Central memory CD4-positive, alpha-beta T cell (primary cell): ENCODE data around the gene RILP.

Source experiments
- DNase-seq: peaks from one replicate; pipeline ENCODE4 v3.0.0; 2022

The RILP gene

GRCh38 chr17:1628856-1629503 lies 20.7 kb downstream of the RILP start:
- DNase-seq = peak; percentile 80

- peak; percentile 69 for DNase-seq
Observed at GRCh38 chr17:1627982-1628855, 21.4 kb downstream of the RILP start, which contains the start of gene SLC43A2. Gene SLC43A2 (minus strand): TSS chr17:1628834. CDS start chr17:1627874, 960 bp downstream.

GRCh38 chr17:1627182-1627981 lies 22.3 kb downstream of the RILP start:
- no peak for DNase-seq

GRCh38 chr17:1626333-1626732 lies 23.3 kb downstream of the RILP start:
- no peak for DNase-seq

GRCh38 chr17:1625581-1625980 lies 24.1 kb downstream of the RILP start:
- DNase-seq = no peak

- no peak for DNase-seq
Observed at GRCh38 chr17:1625053-1625452, 24.6 kb downstream of the RILP start.

GRCh38 chr17:1624650-1625049 lies 25.0 kb downstream of the RILP start:
- DNase-seq = no peak

- DNase-seq = no peak
Observed at GRCh38 chr17:1623057-1623630, 26.5 kb downstream of the RILP start.

GRCh38 chr17:1621273-1621954 lies 28.3 kb downstream of the RILP start:
- DNase-seq = no peak

GRCh38 chr17:1620486-1620885 lies 29.2 kb downstream of the RILP start:
- no peak for DNase-seq

- no peak for DNase-seq
Observed at GRCh38 chr17:1617620-1618174, 32.0 kb downstream of the RILP start.

- no peak for DNase-seq
Observed at GRCh38 chr17:1616101-1616500, 33.6 kb downstream of the RILP start.

- DNase-seq = no peak
Observed at GRCh38 chr17:1612400-1612799, 37.3 kb downstream of the RILP start.

- DNase-seq = no peak
Observed at GRCh38 chr17:1611715-1612114, 38.0 kb downstream of the RILP start.

- no peak for DNase-seq
Observed at GRCh38 chr17:1608676-1609075, 41.0 kb downstream of the RILP start.

GRCh38 chr17:1607971-1608320 lies 41.7 kb downstream of the RILP start:
- DNase-seq = no peak

GRCh38 chr17:1606352-1606985 lies 43.2 kb downstream of the RILP start:
- DNase-seq = no peak

- DNase-seq = no peak
Observed at GRCh38 chr17:1605681-1606351, 43.9 kb downstream of the RILP start.

- DNase-seq = no peak
Observed at GRCh38 chr17:1604831-1605528, 44.7 kb downstream of the RILP start.

- DNase-seq = no peak
Observed at GRCh38 chr17:1601571-1601970, 48.1 kb downstream of the RILP start.
